Measurements from ENCODE around the gene NPEPL1. TPM values are rescaled to one million over a fixed set of nuclear protein-coding genes. Genes with fewer than 3 reads are reported as not detected.
A peak's percentile ranks its signal among the peaks of the same experiment; 100 is the strongest.
"Not testable (repeated sequence)": the region's sequence is repeated elsewhere in the genome, so short reads cannot be mapped to it uniquely, and the experiment has no call there.

Gene NPEPL1, protein sequence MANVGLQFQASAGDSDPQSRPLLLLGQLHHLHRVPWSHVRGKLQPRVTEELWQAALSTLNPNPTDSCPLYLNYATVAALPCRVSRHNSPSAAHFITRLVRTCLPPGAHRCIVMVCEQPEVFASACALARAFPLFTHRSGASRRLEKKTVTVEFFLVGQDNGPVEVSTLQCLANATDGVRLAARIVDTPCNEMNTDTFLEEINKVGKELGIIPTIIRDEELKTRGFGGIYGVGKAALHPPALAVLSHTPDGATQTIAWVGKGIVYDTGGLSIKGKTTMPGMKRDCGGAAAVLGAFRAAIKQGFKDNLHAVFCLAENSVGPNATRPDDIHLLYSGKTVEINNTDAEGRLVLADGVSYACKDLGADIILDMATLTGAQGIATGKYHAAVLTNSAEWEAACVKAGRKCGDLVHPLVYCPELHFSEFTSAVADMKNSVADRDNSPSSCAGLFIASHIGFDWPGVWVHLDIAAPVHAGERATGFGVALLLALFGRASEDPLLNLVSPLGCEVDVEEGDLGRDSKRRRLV
- 10 to 100 TPM; 16.5 to 30.4 (median 26.3) TPM for polyA plus RNA-seq
- long read RNA-seq, donor 1, transcript NPEPL1-201 (12 exons, 2,378 nt) = major isoform, 7 of 11 reads
- long read RNA-seq, donor 1, partial matches to known transcripts = 0 of 11 reads
- long read RNA-seq, donor 1, other reads (novel, unspliced or antisense) = 0 of 11 reads
- long read RNA-seq, donor 2 = 0 reads
- long read RNA-seq, donor 3, partial matches to known transcripts = 0 of 3 reads
- long read RNA-seq, donor 3, other reads (novel, unspliced or antisense) = 0 of 3 reads
- long read RNA-seq, donor 4 = 0 reads
- long read RNA-seq, donor 5, partial matches to known transcripts = 0 of 3 reads
- long read RNA-seq, donor 5, other reads (novel, unspliced or antisense) = 0 of 3 reads
- long read RNA-seq, donor 6 = 0 reads
- long read RNA-seq, donor 7, transcript NPEPL1-201 (12 exons, 2,378 nt) = major isoform, 16 of 17 reads
- long read RNA-seq, donor 7, partial matches to known transcripts = 0 of 17 reads
- long read RNA-seq, donor 7, other reads (novel, unspliced or antisense) = 0 of 17 reads
- long read RNA-seq, donor 8 = 0 reads
- long read RNA-seq, donor 9, partial matches to known transcripts = 0 of 1 reads
- long read RNA-seq, donor 9, other reads (novel, unspliced or antisense) = 0 of 1 reads
- long read RNA-seq, donor 10, transcript NPEPL1-201 (12 exons, 2,378 nt) = major isoform, 6 of 11 reads
- long read RNA-seq, donor 10, partial matches to known transcripts = 0 of 11 reads
- long read RNA-seq, donor 10, other reads (novel, unspliced or antisense) = 0 of 11 reads

- Histone ChIP-seq H3K4me3 (ENCODE audit: low read depth in 1 of 3, low read length in 3 of 3) (peak within 1 kb of the TSS; percentile 29 to 75 (median 36)), H3K27ac (ENCODE audit: low read depth in 1 of 3, low read length in 2 of 3) (peak within 1 kb of the TSS in 2 of 3 donors; percentile 84 to 88), H3K4me1 (ENCODE audit: control insufficient read depth in 3 of 3, insufficient read depth in 2 of 3, low read depth in 1 of 3, low read length in 2 of 3) (peaks cover 6 to 9% (median 7%) of the 10 kb centered on the region in 3 donors), H3K9me3 (ENCODE audit: control insufficient read depth in 2 of 2, insufficient read depth in 1 of 2, low read depth in 1 of 2, low read length in 1 of 2) (no peaks in the 10 kb centered on the region), H3K27me3 (ENCODE audit: control insufficient read depth in 3 of 3, insufficient read depth in 3 of 3, low read length in 3 of 3) (no peaks in the 10 kb centered on the region), H3K36me3 (ENCODE audit: control insufficient read depth in 3 of 3, insufficient read depth in 2 of 3, low read depth in 1 of 3, low read length in 3 of 3) (peaks cover 2 to 33% (median 6%) of the 10 kb centered on the region in 3 donors)
- WGBS, 3 donors = 1% methylated on average over 15 to 93 of the region's 93 CpGs
- DNase-seq (peak; percentile 73 to 83), FAIRE-seq (no peak)
These were observed at the start of gene NPEPL1 for GRCh38 chr20:58692579-58693225. Gene NPEPL1 (plus strand): TSS chr20:58692800. CDS start chr20:58692901, 101 bp downstream.

DNA sequence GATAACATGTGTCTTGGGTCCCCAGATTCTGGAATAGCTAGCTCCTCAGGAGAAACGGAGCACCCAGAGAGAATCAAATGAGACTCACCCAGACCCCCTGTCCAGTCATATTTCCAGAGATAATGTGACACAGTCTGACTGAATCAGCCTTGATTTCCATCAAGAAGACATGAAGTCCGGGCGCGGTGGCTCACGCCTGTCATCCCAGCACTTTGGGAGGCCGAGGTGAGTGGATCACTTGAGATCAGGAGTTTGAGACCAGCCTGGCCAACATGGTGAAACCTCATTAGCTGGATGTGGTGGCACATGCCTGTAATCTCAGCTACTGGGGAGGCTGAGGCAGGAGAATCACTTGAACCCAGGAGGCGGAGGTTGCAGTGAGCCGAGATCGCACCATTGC, 49.7 kb upstream of the NPEPL1 start:
- not testable (repeated sequence) for H3K27me3 ChIP-seq (ENCODE audit: control insufficient read depth in 3 of 3, insufficient read depth in 3 of 3, low read length in 3 of 3); FAIRE-seq; H3K27ac ChIP-seq (ENCODE audit: low read depth in 1 of 3, low read length in 2 of 3); H3K4me1 ChIP-seq (ENCODE audit: control insufficient read depth in 3 of 3, insufficient read depth in 2 of 3, low read depth in 1 of 3, low read length in 2 of 3); H3K36me3 ChIP-seq (ENCODE audit: control insufficient read depth in 3 of 3, insufficient read depth in 2 of 3, low read depth in 1 of 3, low read length in 3 of 3); DNase-seq; H3K9me3 ChIP-seq (ENCODE audit: control insufficient read depth in 2 of 2, insufficient read depth in 1 of 2, low read depth in 1 of 2, low read length in 1 of 2); H3K4me3 ChIP-seq (ENCODE audit: low read depth in 1 of 3, low read length in 3 of 3)
- 84 to 93% (median 89%) methylated on average over 9 of the region's 9 CpGs for WGBS, 3 donors

GRCh38 chr20:58645412-58645968, 47.1 kb upstream of the NPEPL1 start:
- Histone ChIP-seq H3K9me3 (ENCODE audit: control insufficient read depth in 2 of 2, insufficient read depth in 1 of 2, low read depth in 1 of 2, low read length in 1 of 2) (no peaks in the 10 kb centered on the region), H3K4me3 (ENCODE audit: low read depth in 1 of 3, low read length in 3 of 3) (no peak overlapping the region), H3K27me3 (ENCODE audit: control insufficient read depth in 3 of 3, insufficient read depth in 3 of 3, low read length in 3 of 3) (no peaks in the 10 kb centered on the region), H3K4me1 (ENCODE audit: control insufficient read depth in 3 of 3, insufficient read depth in 2 of 3, low read depth in 1 of 3, low read length in 2 of 3) (no peaks in the 10 kb centered on the region), H3K36me3 (ENCODE audit: control insufficient read depth in 3 of 3, insufficient read depth in 2 of 3, low read depth in 1 of 3, low read length in 3 of 3) (no peaks in the 10 kb centered on the region), H3K27ac (ENCODE audit: low read depth in 1 of 3, low read length in 2 of 3) (no peak overlapping the region)
- 32 to 48% (median 40%) methylated on average over 5 of the region's 5 CpGs for WGBS, 3 donors
- no peak for DNase-seq
- FAIRE-seq = no peak

- no peak for FAIRE-seq
- Histone ChIP-seq H3K27me3 (ENCODE audit: control insufficient read depth in 3 of 3, insufficient read depth in 3 of 3, low read length in 3 of 3) (no peaks in the 10 kb centered on the region), H3K36me3 (ENCODE audit: control insufficient read depth in 3 of 3, insufficient read depth in 2 of 3, low read depth in 1 of 3, low read length in 3 of 3) (no peaks in the 10 kb centered on the region), H3K27ac (ENCODE audit: low read depth in 1 of 3, low read length in 2 of 3) (no peak overlapping the region), H3K4me3 (ENCODE audit: low read depth in 1 of 3, low read length in 3 of 3) (no peak overlapping the region), H3K9me3 (ENCODE audit: control insufficient read depth in 2 of 2, insufficient read depth in 1 of 2, low read depth in 1 of 2, low read length in 1 of 2) (no peaks in the 10 kb centered on the region), H3K4me1 (ENCODE audit: control insufficient read depth in 3 of 3, insufficient read depth in 2 of 3, low read depth in 1 of 3, low read length in 2 of 3) (no peaks in the 10 kb centered on the region)
- WGBS, 3 donors = 94 to 97% (median 97%) methylated on average over 3 of the region's 3 CpGs
- no peak for DNase-seq
These were observed 46.3 kb upstream of the NPEPL1 start for GRCh38 chr20:58646257-58646656.

DNA sequence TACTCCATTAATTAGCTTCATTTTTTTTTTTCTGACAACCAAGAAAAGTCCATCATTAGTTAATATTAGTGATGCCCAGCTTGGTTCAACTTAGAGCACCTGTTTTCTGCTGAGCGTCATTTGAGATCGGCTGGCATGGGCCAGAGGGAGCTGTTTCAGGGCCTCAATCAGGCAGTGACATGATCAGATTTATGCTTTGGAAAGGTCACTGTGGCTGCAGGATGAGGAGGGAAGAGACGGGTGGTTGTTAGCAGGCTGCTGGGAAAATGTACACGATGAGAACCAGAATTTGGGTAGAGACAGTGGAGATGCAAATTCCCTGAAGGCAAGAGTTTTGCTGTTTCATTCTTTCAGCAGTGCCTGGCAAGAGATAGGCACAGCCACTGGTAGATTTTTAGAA, 45.9 kb upstream of the NPEPL1 start:
- no peak overlapping the region for H3K27ac ChIP-seq (ENCODE audit: low read depth in 1 of 3, low read length in 2 of 3)
- FAIRE-seq (no peak), DNase-seq (no peak)
- WGBS, 3 donors = 82 to 92% (median 90%) methylated on average over 4 of the region's 4 CpGs
- H3K4me3 ChIP-seq (ENCODE audit: low read depth in 1 of 3, low read length in 3 of 3) = no peak overlapping the region
- no peaks in the 10 kb centered on the region for H3K4me1 ChIP-seq (ENCODE audit: control insufficient read depth in 3 of 3, insufficient read depth in 2 of 3, low read depth in 1 of 3, low read length in 2 of 3)
- no peaks in the 10 kb centered on the region for H3K9me3 ChIP-seq (ENCODE audit: control insufficient read depth in 2 of 2, insufficient read depth in 1 of 2, low read depth in 1 of 2, low read length in 1 of 2)
- H3K27me3 ChIP-seq (ENCODE audit: control insufficient read depth in 3 of 3, insufficient read depth in 3 of 3, low read length in 3 of 3) = no peaks in the 10 kb centered on the region
- no peaks in the 10 kb centered on the region for H3K36me3 ChIP-seq (ENCODE audit: control insufficient read depth in 3 of 3, insufficient read depth in 2 of 3, low read depth in 1 of 3, low read length in 3 of 3)

GRCh38 chr20:58647162-58647795, 45.3 kb upstream of the NPEPL1 start:
- Histone ChIP-seq H3K36me3 (ENCODE audit: control insufficient read depth in 3 of 3, insufficient read depth in 2 of 3, low read depth in 1 of 3, low read length in 3 of 3) (no peaks in the 10 kb centered on the region), H3K4me3 (ENCODE audit: low read depth in 1 of 3, low read length in 3 of 3) (no peak overlapping the region), H3K27me3 (ENCODE audit: control insufficient read depth in 3 of 3, insufficient read depth in 3 of 3, low read length in 3 of 3) (no peaks in the 10 kb centered on the region), H3K4me1 (ENCODE audit: control insufficient read depth in 3 of 3, insufficient read depth in 2 of 3, low read depth in 1 of 3, low read length in 2 of 3) (no peaks in the 10 kb centered on the region), H3K9me3 (ENCODE audit: control insufficient read depth in 2 of 2, insufficient read depth in 1 of 2, low read depth in 1 of 2, low read length in 1 of 2) (no peaks in the 10 kb centered on the region), H3K27ac (ENCODE audit: low read depth in 1 of 3, low read length in 2 of 3) (no peak overlapping the region)
- no peak for FAIRE-seq
- WGBS, 3 donors = 77 to 87% (median 85%) methylated on average over 7 of the region's 7 CpGs
- DNase-seq = no peak

DNA sequence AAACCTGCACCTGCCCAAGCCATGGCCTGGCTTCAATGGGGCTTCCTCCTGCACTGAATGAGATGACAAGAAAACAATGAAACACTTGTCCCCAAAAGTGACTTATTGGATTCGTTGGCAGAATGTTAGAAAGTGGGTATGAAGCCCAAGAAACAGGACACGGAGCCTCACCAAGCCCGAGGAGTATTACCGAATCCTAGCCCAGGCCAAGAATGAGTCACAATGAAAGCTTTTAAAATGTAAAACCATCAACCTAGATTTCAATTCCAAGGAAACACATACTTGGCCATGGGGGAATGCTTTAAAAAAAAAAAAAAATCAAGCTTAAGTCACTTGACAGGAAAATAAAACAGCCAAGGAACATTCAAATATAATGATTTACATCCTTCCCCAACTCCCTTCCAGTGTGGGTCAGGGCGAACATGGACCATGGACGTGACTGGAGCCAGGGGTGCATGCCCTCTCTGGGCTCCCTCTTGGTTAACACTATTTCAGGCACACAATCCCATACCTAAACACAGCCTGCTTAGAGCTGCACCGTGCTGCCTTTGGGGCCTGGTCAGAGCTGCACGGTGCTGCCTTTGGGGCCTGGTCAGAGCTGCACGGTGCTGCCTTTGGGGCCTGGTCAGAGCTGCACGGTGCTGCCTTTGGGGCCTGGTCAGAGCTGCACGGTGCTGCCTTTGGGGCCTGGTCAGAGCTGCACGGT, 44.7 kb upstream of the NPEPL1 start:
- DNase-seq (no peak), FAIRE-seq (no peak)
- Histone ChIP-seq H3K36me3 (ENCODE audit: control insufficient read depth in 3 of 3, insufficient read depth in 2 of 3, low read depth in 1 of 3, low read length in 3 of 3) (no peaks in the 10 kb centered on the region), H3K9me3 (ENCODE audit: control insufficient read depth in 2 of 2, insufficient read depth in 1 of 2, low read depth in 1 of 2, low read length in 1 of 2) (no peaks in the 10 kb centered on the region), H3K27me3 (ENCODE audit: control insufficient read depth in 3 of 3, insufficient read depth in 3 of 3, low read length in 3 of 3) (no peaks in the 10 kb centered on the region), H3K4me1 (ENCODE audit: control insufficient read depth in 3 of 3, insufficient read depth in 2 of 3, low read depth in 1 of 3, low read length in 2 of 3) (peaks cover 0 to under 1% (median 0%) of the 10 kb centered on the region in 3 donors), H3K4me3 (ENCODE audit: low read depth in 1 of 3, low read length in 3 of 3) (no peak overlapping the region), H3K27ac (ENCODE audit: low read depth in 1 of 3, low read length in 2 of 3) (no peak overlapping the region)
- 81 to 92% (median 91%) methylated on average over 9 to 10 of the region's 12 CpGs for WGBS, 3 donors

Data from small intestine (tissue), 16 donors.